ENCODE results near the gene PDCD1LG2.

DNA sequence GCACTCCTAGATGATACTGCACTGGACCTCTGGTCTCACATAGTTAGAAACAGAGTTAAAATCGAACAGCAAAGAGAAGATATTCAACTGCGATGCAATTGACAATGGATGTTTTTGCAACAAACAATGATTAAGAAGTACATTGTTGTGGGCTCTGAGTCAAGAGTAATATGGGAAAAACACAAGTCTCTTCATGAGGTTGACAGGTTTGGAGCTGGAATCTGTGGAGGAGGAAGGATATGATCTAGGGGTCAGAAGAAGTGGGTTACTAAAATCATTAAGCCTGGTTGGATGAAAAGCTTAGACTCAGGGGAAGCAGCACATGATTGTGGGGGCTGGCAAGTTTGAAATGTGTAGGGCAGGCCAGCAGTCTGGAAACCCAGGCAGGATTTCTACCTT, 53.1 kb downstream of the PDCD1LG2 start:
- TF ChIP-seq, protein P1, sequence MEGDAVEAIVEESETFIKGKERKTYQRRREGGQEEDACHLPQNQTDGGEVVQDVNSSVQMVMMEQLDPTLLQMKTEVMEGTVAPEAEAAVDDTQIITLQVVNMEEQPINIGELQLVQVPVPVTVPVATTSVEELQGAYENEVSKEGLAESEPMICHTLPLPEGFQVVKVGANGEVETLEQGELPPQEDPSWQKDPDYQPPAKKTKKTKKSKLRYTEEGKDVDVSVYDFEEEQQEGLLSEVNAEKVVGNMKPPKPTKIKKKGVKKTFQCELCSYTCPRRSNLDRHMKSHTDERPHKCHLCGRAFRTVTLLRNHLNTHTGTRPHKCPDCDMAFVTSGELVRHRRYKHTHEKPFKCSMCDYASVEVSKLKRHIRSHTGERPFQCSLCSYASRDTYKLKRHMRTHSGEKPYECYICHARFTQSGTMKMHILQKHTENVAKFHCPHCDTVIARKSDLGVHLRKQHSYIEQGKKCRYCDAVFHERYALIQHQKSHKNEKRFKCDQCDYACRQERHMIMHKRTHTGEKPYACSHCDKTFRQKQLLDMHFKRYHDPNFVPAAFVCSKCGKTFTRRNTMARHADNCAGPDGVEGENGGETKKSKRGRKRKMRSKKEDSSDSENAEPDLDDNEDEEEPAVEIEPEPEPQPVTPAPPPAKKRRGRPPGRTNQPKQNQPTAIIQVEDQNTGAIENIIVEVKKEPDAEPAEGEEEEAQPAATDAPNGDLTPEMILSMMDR (IDR thresholded peaks at IDR 0.05): no peak
- TF ChIP-seq EP300 (IDR thresholded peaks at IDR 0.05) (no peak), POLR2AphosphoS5 (IDR thresholded peaks at IDR 0.05) (no peak)

Measured in esophagus muscularis mucosa (tissue), 4 donors.